Skeletal muscle tissue (tissue), 4 donors: ENCODE measurements around the gene MYO16. TPM values are rescaled to one million over a fixed set of nuclear protein-coding genes. Genes with fewer than 3 reads are reported as not detected.

Experiments
- H3K27ac ChIP-seq: one replicate; pipeline ENCODE4 v1.7.0; 2013; ENCODE audit warnings: mild to moderate bottlenecking, low read depth, low read length, inconsistent platforms
- H3K27me3 ChIP-seq, 3 donors: one replicate each; pipeline ENCODE4 v1.7.0; 2013; ENCODE audit warnings: low read length in 3 of 3; ENCODE audit not compliant: control insufficient read depth in 3 of 3, insufficient read depth in 3 of 3
- H3K36me3 ChIP-seq, 3 donors: one replicate each; pipeline ENCODE4 v1.7.0; 2013; ENCODE audit warnings: low read length in 3 of 3; ENCODE audit not compliant: control insufficient read depth in 3 of 3, insufficient read depth in 3 of 3
- H3K4me1 ChIP-seq, 3 donors: one replicate each; pipeline ENCODE4 v1.7.0; 2013; ENCODE audit warnings: low read length in 3 of 3, mild to moderate bottlenecking in 3 of 3; ENCODE audit not compliant: control insufficient read depth in 3 of 3, insufficient read depth in 3 of 3
- H3K4me3 ChIP-seq, 3 donors: one replicate each; pipeline ENCODE4 v1.7.0; 2013; ENCODE audit warnings: low read length in 3 of 3
- H3K9ac ChIP-seq, 3 donors: one replicate each; pipeline ENCODE4 v1.7.0; 2013; ENCODE audit warnings: low read length in 3 of 3, mild to moderate bottlenecking in 3 of 3, moderate library complexity in 2 of 3, low read depth in 1 of 3
- H3K9me3 ChIP-seq, 3 donors: one replicate each; pipeline ENCODE4 v1.7.0; 2013; ENCODE audit warnings: low read length in 3 of 3; ENCODE audit not compliant: control insufficient read depth in 3 of 3
- total RNA-seq: library from RNA; depleted of rRNA; stranded (reverse); fragments of >200 nt; gene quantifications from one replicate; pipeline ENCODE4 v1.2.3, GENCODE V29; 2014
- donor health status: Osteomylitis.

MYO16 gene
- total RNA-seq, 1 donor from 2014 or later = 43.8 TPM

- H3K36me3 ChIP-seq = no peaks in the 10 kb centered on the region
- no peak overlapping the region for H3K27ac ChIP-seq
- H3K9me3 ChIP-seq = no peaks in the 10 kb centered on the region
- H3K9ac ChIP-seq = no peak overlapping the region
- H3K27me3 ChIP-seq = no peaks in the 10 kb centered on the region
- H3K4me3 ChIP-seq = no peak overlapping the region
- no peaks in the 10 kb centered on the region for H3K4me1 ChIP-seq
These were observed 27.3 kb downstream of the MYO16 start for GRCh38 chr13:108656742-108657141.

GRCh38 chr13:108657519-108657918 lies 28.1 kb downstream of the MYO16 start:
- no peaks in the 10 kb centered on the region for H3K27me3 ChIP-seq
- no peaks in the 10 kb centered on the region for H3K36me3 ChIP-seq
- H3K4me3 ChIP-seq = no peak overlapping the region
- H3K9ac ChIP-seq = no peak overlapping the region
- no peaks in the 10 kb centered on the region for H3K4me1 ChIP-seq
- no peak overlapping the region for H3K27ac ChIP-seq
- peaks cover 0 to under 1% (median 0%) of the 10 kb centered on the region in 3 donors for H3K9me3 ChIP-seq

- no peak overlapping the region for H3K9ac ChIP-seq
- H3K4me3 ChIP-seq = no peak overlapping the region
- H3K27me3 ChIP-seq = no peaks in the 10 kb centered on the region
- H3K36me3 ChIP-seq = no peaks in the 10 kb centered on the region
- peaks cover 0 to 2% (median 0%) of the 10 kb centered on the region in 3 donors for H3K9me3 ChIP-seq
- H3K27ac ChIP-seq = no peak overlapping the region
- H3K4me1 ChIP-seq = no peaks in the 10 kb centered on the region
These were observed 33.1 kb downstream of the MYO16 start for GRCh38 chr13:108662528-108662927.

GRCh38 chr13:108663710-108664109 lies 34.3 kb downstream of the MYO16 start:
- Histone ChIP-seq H3K4me1 (no peaks in the 10 kb centered on the region), H3K36me3 (no peaks in the 10 kb centered on the region), H3K9ac (no peak overlapping the region), H3K27ac (no peak overlapping the region), H3K27me3 (no peaks in the 10 kb centered on the region), H3K9me3 (peaks cover 3 to 4% (median 4%) of the 10 kb centered on the region in 3 donors), H3K4me3 (no peak overlapping the region)

- H3K9me3 ChIP-seq = peaks cover 4 to 9% (median 5%) of the 10 kb centered on the region in 3 donors
- H3K4me3 ChIP-seq = no peak overlapping the region
These were observed 37.8 kb downstream of the MYO16 start for GRCh38 chr13:108667205-108667604.

GRCh38 chr13:108669381-108669780 lies 40.0 kb downstream of the MYO16 start:
- no peak overlapping the region for H3K4me3 ChIP-seq
- H3K27ac ChIP-seq = no peak overlapping the region
- no peaks in the 10 kb centered on the region for H3K4me1 ChIP-seq
- no peak overlapping the region for H3K9ac ChIP-seq
- peaks cover 3 to 9% (median 4%) of the 10 kb centered on the region in 3 donors for H3K9me3 ChIP-seq
- no peaks in the 10 kb centered on the region for H3K27me3 ChIP-seq
- no peaks in the 10 kb centered on the region for H3K36me3 ChIP-seq

More at GRCh38 chr13:108667205-108667604, 37.8 kb downstream of the MYO16 start:
- Histone ChIP-seq H3K27ac (no peak overlapping the region), H3K9ac (no peak overlapping the region), H3K36me3 (no peaks in the 10 kb centered on the region), H3K27me3 (no peaks in the 10 kb centered on the region), H3K4me1 (no peaks in the 10 kb centered on the region)

DNA sequence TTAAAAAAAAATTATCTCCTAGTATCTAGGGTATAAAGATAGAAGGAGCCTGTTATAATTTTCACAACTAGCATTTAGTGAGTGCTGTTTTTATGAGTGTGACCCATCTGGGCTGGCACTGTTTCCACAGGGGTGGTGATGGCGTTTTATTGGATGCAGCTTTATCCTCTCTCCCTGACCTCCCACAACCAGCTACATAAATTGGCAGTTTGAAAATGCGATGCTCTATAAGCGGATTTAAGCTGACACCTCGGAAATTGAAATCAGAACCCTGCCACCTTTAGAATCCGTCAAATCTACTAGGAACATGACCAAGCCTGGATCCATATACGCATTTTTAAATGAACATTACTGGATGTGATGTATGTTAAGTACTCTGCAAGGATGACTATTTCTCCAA lies 44.9 kb downstream of the MYO16 start:
- H3K9me3 ChIP-seq = no peaks in the 10 kb centered on the region
- no peak overlapping the region for H3K27ac ChIP-seq
- no peaks in the 10 kb centered on the region for H3K4me1 ChIP-seq
- no peaks in the 10 kb centered on the region for H3K36me3 ChIP-seq
- H3K27me3 ChIP-seq = peaks cover 0 to 3% (median 0%) of the 10 kb centered on the region in 3 donors
- H3K9ac ChIP-seq = no peak overlapping the region
- H3K4me3 ChIP-seq = no peak overlapping the region

DNA sequence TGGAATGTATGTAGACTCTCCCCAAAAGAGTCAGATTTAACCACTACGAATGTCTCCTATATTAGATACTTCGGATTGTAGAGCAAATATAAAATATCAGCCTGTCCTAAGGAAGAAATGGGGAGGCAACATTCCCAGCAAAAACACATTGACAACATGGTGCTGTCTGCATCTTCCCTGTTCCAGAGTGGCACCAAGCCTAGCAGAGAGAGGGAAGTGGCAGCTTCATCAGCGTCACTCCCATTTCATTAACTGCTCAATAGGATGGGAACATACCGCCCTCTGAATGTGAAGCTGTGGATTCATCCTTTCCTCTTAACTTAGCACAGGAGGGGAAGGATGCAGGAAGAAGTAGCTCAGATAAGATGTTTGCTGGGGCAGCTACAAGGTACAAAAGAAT lies 45.4 kb downstream of the MYO16 start:
- no peak overlapping the region for H3K27ac ChIP-seq
- H3K4me3 ChIP-seq = no peak overlapping the region
- H3K9ac ChIP-seq = no peak overlapping the region
- H3K4me1 ChIP-seq = no peaks in the 10 kb centered on the region
- no peaks in the 10 kb centered on the region for H3K36me3 ChIP-seq
- H3K27me3 ChIP-seq = peaks cover 0 to 3% (median 0%) of the 10 kb centered on the region in 3 donors
- H3K9me3 ChIP-seq = no peaks in the 10 kb centered on the region

GRCh38 chr13:108676620-108677019 lies 47.2 kb downstream of the MYO16 start:
- peaks cover 0 to 3% (median 0%) of the 10 kb centered on the region in 3 donors for H3K27me3 ChIP-seq
- H3K9ac ChIP-seq = no peak overlapping the region
- H3K4me1 ChIP-seq = no peaks in the 10 kb centered on the region
- H3K9me3 ChIP-seq = no peaks in the 10 kb centered on the region
- no peak overlapping the region for H3K27ac ChIP-seq
- no peak overlapping the region for H3K4me3 ChIP-seq
- no peaks in the 10 kb centered on the region for H3K36me3 ChIP-seq

GRCh38 chr13:108677806-108678205 lies 48.4 kb downstream of the MYO16 start:
- Histone ChIP-seq H3K9me3 (no peaks in the 10 kb centered on the region), H3K36me3 (no peaks in the 10 kb centered on the region), H3K9ac (no peak overlapping the region), H3K4me3 (no peak overlapping the region), H3K4me1 (no peaks in the 10 kb centered on the region), H3K27me3 (peaks cover 0 to 3% (median 0%) of the 10 kb centered on the region in 3 donors), H3K27ac (no peak overlapping the region)

DNA sequence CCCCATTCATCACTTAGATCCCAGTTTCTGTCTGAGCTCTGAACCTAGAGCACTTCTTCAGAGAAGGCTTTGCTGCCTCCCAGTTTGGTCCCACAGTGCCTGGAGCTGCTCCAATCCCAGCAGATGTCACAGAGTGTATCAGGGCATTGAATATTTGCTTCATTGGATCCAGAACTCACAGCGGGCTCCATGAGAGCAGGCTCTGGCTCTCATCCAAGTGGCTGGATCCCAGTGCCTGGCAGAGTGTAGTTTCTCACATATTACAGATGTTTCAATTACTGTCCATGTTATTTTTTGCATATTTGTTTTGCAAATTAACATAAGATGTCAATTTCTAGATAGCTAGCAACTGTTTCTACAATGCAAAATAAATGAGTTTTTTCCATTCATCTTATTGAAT lies 50.6 kb downstream of the MYO16 start:
- no peaks in the 10 kb centered on the region for H3K9me3 ChIP-seq
- no peak overlapping the region for H3K4me3 ChIP-seq
- no peak overlapping the region for H3K27ac ChIP-seq
- no peaks in the 10 kb centered on the region for H3K4me1 ChIP-seq
- no peak overlapping the region for H3K9ac ChIP-seq
- no peaks in the 10 kb centered on the region for H3K36me3 ChIP-seq
- no peaks in the 10 kb centered on the region for H3K27me3 ChIP-seq
